Transverse colon (tissue), 3 donors: ENCODE data around the gene RNF6.

Experiments used
- EP300 ChIP-seq: sonication (generic); formaldehyde crosslinking; IDR thresholded peaks from one replicate; pipeline ENCODE4 v1.6.1; 2017; ENCODE audit warnings: antibody characterized with exemption, low read depth
- POLR2A ChIP-seq: fragments of 450-650 bp; IDR thresholded peaks from one replicate; pipeline ENCODE4 v1.6.1; 2016; ENCODE audit warnings: antibody characterized with exemption, mild to moderate bottlenecking, moderate library complexity
- TF ChIP-seq, protein P1 (sequence below), 5 experiments: fragments of 200-600 bp in 3 of 5; fragments of 450-650 bp in 2 of 5; sonication (generic) in 3 of 5; IDR thresholded peaks; 1 replicate in 2 of 5; 2 replicates in 3 of 5; pipeline ENCODE4 v1.5.1; 2016 to 2017; ENCODE audit warnings: antibody characterized with exemption in 5 of 5, inconsistent platforms in 3 of 5, mild to moderate bottlenecking in 2 of 5, moderate library complexity in 1 of 5

DNA sequence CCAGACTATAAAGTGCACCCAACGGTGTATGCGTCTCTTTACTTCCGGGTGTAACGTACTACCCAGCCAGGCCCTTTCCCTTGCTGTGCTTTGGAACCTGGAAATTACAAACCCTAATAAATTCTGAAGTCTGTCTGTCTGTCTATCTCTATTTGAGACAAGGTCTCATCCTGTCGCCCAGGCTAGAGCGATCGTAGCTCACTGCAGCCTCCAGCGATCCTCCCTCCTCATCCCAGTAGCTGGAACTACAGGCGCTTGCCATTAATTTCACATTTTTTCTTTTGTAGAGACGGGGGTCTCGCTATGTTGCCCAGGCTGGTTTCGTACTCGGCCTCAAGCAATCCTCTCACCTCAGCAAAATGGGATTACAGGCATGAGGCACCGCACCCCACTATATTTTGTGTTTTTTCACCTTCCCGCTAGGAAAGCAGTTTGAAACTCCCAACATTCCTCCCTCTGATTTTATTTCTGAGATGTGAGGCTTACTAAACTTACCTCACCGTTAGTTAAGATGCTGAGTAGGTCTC is 469 bp upstream of the RNF6 start:
- TF ChIP-seq, protein P1, sequence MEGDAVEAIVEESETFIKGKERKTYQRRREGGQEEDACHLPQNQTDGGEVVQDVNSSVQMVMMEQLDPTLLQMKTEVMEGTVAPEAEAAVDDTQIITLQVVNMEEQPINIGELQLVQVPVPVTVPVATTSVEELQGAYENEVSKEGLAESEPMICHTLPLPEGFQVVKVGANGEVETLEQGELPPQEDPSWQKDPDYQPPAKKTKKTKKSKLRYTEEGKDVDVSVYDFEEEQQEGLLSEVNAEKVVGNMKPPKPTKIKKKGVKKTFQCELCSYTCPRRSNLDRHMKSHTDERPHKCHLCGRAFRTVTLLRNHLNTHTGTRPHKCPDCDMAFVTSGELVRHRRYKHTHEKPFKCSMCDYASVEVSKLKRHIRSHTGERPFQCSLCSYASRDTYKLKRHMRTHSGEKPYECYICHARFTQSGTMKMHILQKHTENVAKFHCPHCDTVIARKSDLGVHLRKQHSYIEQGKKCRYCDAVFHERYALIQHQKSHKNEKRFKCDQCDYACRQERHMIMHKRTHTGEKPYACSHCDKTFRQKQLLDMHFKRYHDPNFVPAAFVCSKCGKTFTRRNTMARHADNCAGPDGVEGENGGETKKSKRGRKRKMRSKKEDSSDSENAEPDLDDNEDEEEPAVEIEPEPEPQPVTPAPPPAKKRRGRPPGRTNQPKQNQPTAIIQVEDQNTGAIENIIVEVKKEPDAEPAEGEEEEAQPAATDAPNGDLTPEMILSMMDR (IDR thresholded peaks at IDR 0.05), result no peak
- TF ChIP-seq EP300 (no peak), POLR2A (no peak)
